K562 (cell line): ENCODE measurements around the gene MINK1. TPM values are rescaled to one million over a fixed set of nuclear protein-coding genes. Genes with fewer than 3 reads are reported as not detected.

ENCODE experiments used
- ATAC-seq: fragments of 200-7000 bp; cut with Tn5 transposase; 3 replicates; pipeline ENCODE4 v1.9.1; 2020; ENCODE audit warnings: moderate library complexity
- BruUV-seq: library from RNA; stranded (reverse); fragments of 400-500 nt; replicated peaks from 2 replicates; lab custom pipeline; 2021; lab: Mats Ljungman, UMichigan
- CTCF ChIA-PET: fragments of 300-600 bp; formaldehyde crosslinking; extraction: SDS; loops from one replicate; lab custom pipeline; 2021; ENCODE audit warnings: low intra/inter-chr PET ratio; lab: Yijun Ruan, JAX
- POLR2A ChIA-PET: fragments of 300-600, 350-650 bp; sonication (Branson Sonifier 250); formaldehyde crosslinking; extraction: SDS; loops from one replicate; lab custom pipeline; 2021; ENCODE audit warnings: antibody characterized with exemption, inconsistent platforms; lab: Yijun Ruan, JAX
- DNase-seq, 4 experiments: peaks; one replicate each; pipeline versions ENCODE4 v3.0.0 to v3.0.0-alpha.2; 2011 to 2018; ENCODE audit warnings: low spot score in 3 of 4, mixed read lengths in 3 of 4; ENCODE audit errors: extremely low read depth in 1 of 4
- FAIRE-seq: peaks from 2 replicates; lab custom pipeline; 2011; peaks lifted over from hg19 to GRCh38; lab: Jason Lieb, UNC
- H2AFZ ChIP-seq: 2 replicates; pipeline ENCODE4 v1.6.0; 2011; ENCODE audit warnings: low read depth, low read length, control low read depth, inconsistent platforms
- H3K27ac ChIP-seq: fragments of 200-600 bp; 3 replicates; pipeline ENCODE4 v1.8.0; 2011; ENCODE audit warnings: low read depth, mild to moderate bottlenecking, control low read depth, inconsistent platforms, low read length, moderate library complexity, mixed read lengths; ENCODE audit errors: extremely low read depth
- H3K27me3 ChIP-seq, 2 experiments: fragments of 300-600 bp in 1 of 2; 2 replicates in 1 of 2; 3 replicates in 1 of 2; pipeline versions ENCODE4 v1.6.0 to v1.8.0; 2011; ENCODE audit warnings: inconsistent platforms in 2 of 2, low read length in 2 of 2, mild to moderate bottlenecking in 1 of 2, mixed read lengths in 1 of 2, moderate library complexity in 1 of 2; ENCODE audit not compliant: control insufficient read depth in 2 of 2, insufficient read depth in 2 of 2
- H3K36me3 ChIP-seq: fragments of 300-600 bp; 3 replicates; pipeline ENCODE4 v1.8.0; 2011; ENCODE audit warnings: mild to moderate bottlenecking, low read length, inconsistent platforms; ENCODE audit not compliant: control insufficient read depth, insufficient read depth
- H3K4me1 ChIP-seq, 2 experiments: fragments of 200-600 bp in 1 of 2; replicated peaks in 1 of 2; 2 replicates in 1 of 2; 3 replicates in 1 of 2; pipeline versions ENCODE4 v1.5.1 to v1.8.0; 2011; ENCODE audit warnings: inconsistent platforms in 2 of 2, low read length in 2 of 2, mild to moderate bottlenecking in 1 of 2, mixed read lengths in 1 of 2, moderate library complexity in 1 of 2; ENCODE audit not compliant: control insufficient read depth in 2 of 2, insufficient read depth in 2 of 2
- H3K4me2 ChIP-seq: 2 replicates; pipeline ENCODE4 v1.6.1; 2011; ENCODE audit warnings: low read length, control low read depth, inconsistent platforms, mixed read lengths; ENCODE audit not compliant: insufficient read depth
- H3K4me3 ChIP-seq: fragments of 200-600 bp; sonication (generic), shearing (Covaris generic); 2 replicates; pipeline ENCODE4 v1.5.1; 2016; ENCODE audit warnings: control low read depth, inconsistent platforms
- H3K79me2 ChIP-seq: fragments of 200-600 bp; 3 replicates; pipeline ENCODE4 v1.8.0; 2011; ENCODE audit warnings: low read length, inconsistent platforms; ENCODE audit not compliant: control insufficient read depth, insufficient read depth
- H3K9ac ChIP-seq, 2 experiments: 2 replicates each; pipeline versions ENCODE4 v1.6.0 to v1.6.1; 2011; ENCODE audit warnings: low read depth in 2 of 2, low read length in 2 of 2, control low read depth in 1 of 2, inconsistent platforms in 1 of 2, mild to moderate bottlenecking in 1 of 2, mixed read lengths in 1 of 2; ENCODE audit not compliant: insufficient read depth in 1 of 2
- H3K9me1 ChIP-seq: one replicate; pipeline ENCODE4 v1.6.0; 2011; ENCODE audit warnings: inconsistent platforms, mild to moderate bottlenecking, low read length, moderate library complexity; ENCODE audit not compliant: control insufficient read depth, insufficient read depth
- H3K9me3 ChIP-seq: replicated peaks from 2 replicates; pipeline ENCODE4 v1.5.1; 2011; ENCODE audit warnings: low read depth, low read length, inconsistent platforms; ENCODE audit not compliant: control insufficient read depth, insufficient read depth
- H4K20me1 ChIP-seq: replicated peaks from 2 replicates; pipeline ENCODE4 v1.6.1; 2011; ENCODE audit warnings: low read length, inconsistent platforms, mixed read lengths; ENCODE audit not compliant: control insufficient read depth, insufficient read depth
- BMI1 ChIP-seq: fragments of 150-350 bp; IDR thresholded peaks from 2 replicates; pipeline ENCODE4 v1.6.1; 2014; ENCODE audit warnings: low read length
- CBX5 ChIP-seq: IDR thresholded peaks from 2 replicates; pipeline ENCODE4 v1.6.1; 2014; ENCODE audit warnings: low read depth, borderline replicate concordance
- HNRNPK ChIP-seq: fragments of 200-400 bp; formaldehyde crosslinking; IDR thresholded peaks from one replicate; pipeline ENCODE4 v1.6.1; 2018; ENCODE audit warnings: mild to moderate bottlenecking, low read depth, low read length; ENCODE audit not compliant: poor library complexity, severe bottlenecking
- IRF2 ChIP-seq: sonication (generic); formaldehyde crosslinking; IDR thresholded peaks from 2 replicates; pipeline ENCODE4 v1.8.1; 2022; ENCODE audit warnings: mild to moderate bottlenecking, missing genetic modification reagents
- STAT5A ChIP-seq: IDR thresholded peaks from 2 replicates; pipeline ENCODE4 v1.6.1; 2012; ENCODE audit warnings: low read length, inconsistent platforms, borderline replicate concordance
- TCF7 ChIP-seq: sonication (generic); IDR thresholded peaks from 2 replicates; pipeline ENCODE4 v1.6.1; 2016; ENCODE audit warnings: antibody characterized with exemption, borderline replicate concordance
- TRIM24 ChIP-seq, 2 experiments: fragments of 450-650 bp; IDR thresholded peaks; 2 replicates each; pipeline ENCODE4 v1.6.1; 2016
- ZMIZ1 ChIP-seq, 2 experiments: fragments of 150-350 bp in 1 of 2; IDR thresholded peaks; 2 replicates each; pipeline ENCODE4 v1.6.1; 2012 to 2016; ENCODE audit warnings: low read depth in 2 of 2, low read length in 2 of 2, mild to moderate bottlenecking in 1 of 2, moderate library complexity in 1 of 2
- ZNF263 ChIP-seq: sonication (generic); formaldehyde crosslinking; IDR thresholded peaks from 2 replicates; pipeline ENCODE4 v1.8.0; 2022; ENCODE audit warnings: mild to moderate bottlenecking, missing genetic modification reagents, borderline replicate concordance
- ZNF354B ChIP-seq: fragments of 250-450 bp; sonication (Bioruptor Pico); IDR thresholded peaks from 2 replicates; pipeline ENCODE4 v1.4.0; 2020
- ZNF436 ChIP-seq: fragments of 250-450, 450-650 bp; sonication (Bioruptor Pico); formaldehyde crosslinking; IDR thresholded peaks from 2 replicates; pipeline ENCODE4 v1.7.0; 2020; ENCODE audit warnings: mild to moderate bottlenecking
- ZNF589 ChIP-seq: fragments of 200-800 bp; sonication (Bioruptor generic); IDR thresholded peaks from 2 replicates; pipeline ENCODE4 v1.6.1; 2016; ENCODE audit warnings: low read depth, missing genetic modification characterization, missing compliant biosample characterization
- ZNF717 ChIP-seq: fragments of 250-450 bp; sonication (Bioruptor Pico); IDR thresholded peaks from 2 replicates; pipeline ENCODE4 v1.5.0; 2021
- WGBS: fragments of 100-300 bp; shearing (Covaris generic); methylation state at CpG from one replicate; pipeline ENCODE4 v1.1.6; 2016; ENCODE audit warnings: low coverage, mixed read lengths; ENCODE audit not compliant: insufficient coverage; ENCODE audit errors: missing lambda C conversion rate; 5-methylcytosine and 5-hydroxymethylcytosine counted together
- in situ Hi-C: fragments of 300-500 bp; cut with MboI; formaldehyde crosslinking; loops from 4 replicates; pipeline ENCODE4 v1.15.0; 2018; ENCODE audit warnings: inconsistent platforms, mixed read lengths
- intact Hi-C: fragments of 100-400 bp; cut with micrococcal nuclease; formaldehyde crosslinking; loops from 2 replicates; pipeline ENCODE4 v1.14.2; 2022
- polyA plus RNA-seq, 8 experiments: library from polyadenylated mRNA; depleted of rRNA in 4 of 8; stranded (reverse) in 5 of 8; unstranded in 3 of 8; fragments of >200 nt; fragmentation: Nextera tagmentation in 2 of 8; fragmentation: Illumina TruSeq in 1 of 8; extraction: Ambion mirVana in 2 of 8; extraction: Trizol in 1 of 8; gene quantifications; 2 replicates each; pipeline versions ENCODE4 v1.2.1 to v1.2.3, GENCODE V29; 2011 to 2014; ENCODE audit warnings: inconsistent platforms in 1 of 8, missing spikeins in 1 of 8
- total RNA-seq, 7 experiments: library from RNA; depleted of rRNA in 6 of 7; stranded (reverse); fragments of >200 nt in 6 of 7; fragmentation: Illumina TruSeq in 2 of 7; extraction: Trizol in 2 of 7; gene quantifications; 2 replicates each; pipeline versions ENCODE4 v1.2.1 to v1.2.3, GENCODE V29; 2011 to 2021; ENCODE audit warnings: low replicate concordance in 1 of 7
- TF ChIP-seq, protein P1 (sequence below), 2 experiments: fragments of 450-650 bp in 1 of 2; sonication (generic) in 1 of 2; formaldehyde crosslinking; conservative IDR thresholded peaks; 2 replicates each; pipeline versions ENCODE4 v1.4.0 to v1.8.1; 2020 to 2022; ENCODE audit warnings: mild to moderate bottlenecking in 1 of 2, missing genetic modification reagents in 1 of 2

The MINK1 gene
- total and polyA plus RNA-seq, 9 of the 15 experiments (the other 6 are each of a cell fraction or from before 2014, with no cell fraction given): 0.11 to 54.2 (median 14.9) TPM

DNA sequence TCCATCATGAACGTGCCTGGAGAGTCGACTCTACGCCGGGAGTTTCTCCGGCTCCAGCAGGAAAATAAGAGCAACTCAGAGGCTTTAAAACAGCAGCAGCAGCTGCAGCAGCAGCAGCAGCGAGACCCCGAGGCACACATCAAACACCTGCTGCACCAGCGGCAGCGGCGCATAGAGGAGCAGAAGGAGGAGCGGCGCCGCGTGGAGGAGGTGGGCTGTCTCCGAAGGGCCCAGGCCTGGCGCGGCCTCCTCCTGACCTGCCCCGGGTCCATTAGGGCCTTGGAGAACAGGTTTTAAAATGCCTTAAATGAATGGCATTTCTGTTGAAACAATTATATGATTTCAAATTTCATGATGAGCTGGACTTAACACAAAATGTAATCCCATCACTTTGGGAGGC, 54.4 kb downstream of the MINK1 start:
- no peaks in the 10 kb centered on the region for H3K9me3 ChIP-seq
- no peak for ATAC-seq
- no peaks in the 10 kb centered on the region for H3K79me2 ChIP-seq
- no peaks in the 10 kb centered on the region for H3K27me3 ChIP-seq
- H4K20me1 ChIP-seq: 0 out of 2 replicates have a peak, but pooled peaks cover 3% of the 10 kb centered on the region
- no peak for FAIRE-seq
- ChIA-PET POLR2A (interaction anchor here (0.6 kb wide), 1 partner anchor 458 kb away, joined by 4 read pairs; no protein-coding TSS in a partner anchor), CTCF (interaction anchor here (2.5 kb wide), 1 partner anchor 177 kb away, joined by 10 read pairs; the partner anchor contains the start of gene ARRB2)
- BruUV-seq: no TSS peak
- no peaks in the 10 kb centered on the region for H3K9me1 ChIP-seq
- no peak overlapping the region for H3K4me3 ChIP-seq
- DNase-seq: no peak
- TF ChIP-seq ZNF436 (CRISPR knock-in tag): no peak
- TF ChIP-seq ZNF263 (CRISPR knock-in tag): no peak
- no peak for TF ChIP-seq ZMIZ1 (IDR thresholded peaks at IDR 0.05; ENCODE audit: low read depth in 2 of 2, low read length in 2 of 2)
- no peak for TF ChIP-seq ZNF717 (CRISPR knock-in tag)
- no peak for TF ChIP-seq BMI1
- TF ChIP-seq ZNF354B: no peak
- no peak for TF ChIP-seq HNRNPK
- no peak for TF ChIP-seq CBX5
- no peak for TF ChIP-seq IRF2
- TF ChIP-seq, protein P1, sequence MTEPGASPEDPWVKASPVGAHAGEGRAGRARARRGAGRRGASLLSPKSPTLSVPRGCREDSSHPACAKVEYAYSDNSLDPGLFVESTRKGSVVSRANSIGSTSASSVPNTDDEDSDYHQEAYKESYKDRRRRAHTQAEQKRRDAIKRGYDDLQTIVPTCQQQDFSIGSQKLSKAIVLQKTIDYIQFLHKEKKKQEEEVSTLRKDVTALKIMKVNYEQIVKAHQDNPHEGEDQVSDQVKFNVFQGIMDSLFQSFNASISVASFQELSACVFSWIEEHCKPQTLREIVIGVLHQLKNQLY (CRISPR knock-in tag; conservative IDR thresholded peaks at IDR 0.05): no peak
- TF ChIP-seq ZNF589 (CRISPR knock-in tag): no peak
- no peak for TF ChIP-seq TRIM24 (IDR thresholded peaks at IDR 0.05)
- TF ChIP-seq STAT5A: no peak
- no peak for TF ChIP-seq TCF7
- no peak overlapping the region for H3K9ac ChIP-seq
- in situ Hi-C loops: no loop called here
- intact Hi-C loops: no loop called here
- H3K4me1 ChIP-seq: peaks cover 0 to 8% of the 10 kb centered on the region in 2 experiments; a peak in 1 of 5 replicates
- no peak overlapping the region for H2AFZ ChIP-seq
- no peak overlapping the region for H3K4me2 ChIP-seq
- WGBS: 100% methylated on average over 1 of the region's 18 CpGs
- peaks cover 70% of the 10 kb centered on the region; the same call in 2 of the 3 replicates for H3K36me3 ChIP-seq
- no peak overlapping the region for H3K27ac ChIP-seq
